H9 (cell line): ENCODE results near the gene SASH3. TPM values are rescaled to one million over a fixed set of nuclear protein-coding genes. Genes with fewer than 3 reads are reported as not detected.

Experiments used
- DNase-seq: peaks from one replicate; pipeline ENCODE4 v3.0.0-alpha.2; 2017
- H2AFZ ChIP-seq: one replicate; pipeline ENCODE4 v1.6.1; 2013; ENCODE audit warnings: mild to moderate bottlenecking, low read length, control low read depth, moderate library complexity
- H2AK5ac ChIP-seq: 2 replicates; pipeline ENCODE4 v1.6.1; 2013; ENCODE audit warnings: low read length, control low read depth, mixed read lengths; ENCODE audit not compliant: insufficient read length
- H2BK120ac ChIP-seq: one replicate; pipeline ENCODE4 v1.6.1; 2013; ENCODE audit warnings: low read depth, mild to moderate bottlenecking, low read length, control low read depth, inconsistent platforms; ENCODE audit not compliant: poor library complexity, severe bottlenecking
- H2BK12ac ChIP-seq: 2 replicates; pipeline ENCODE4 v1.6.1; 2013; ENCODE audit warnings: low read length, control low read depth, mixed read lengths, low read depth; ENCODE audit not compliant: insufficient read length
- H2BK15ac ChIP-seq: 2 replicates; pipeline ENCODE4 v1.6.1; 2013; ENCODE audit warnings: low read depth, low read length, control low read depth
- H2BK20ac ChIP-seq: one replicate; pipeline ENCODE4 v1.6.1; 2013; ENCODE audit warnings: low read depth, mild to moderate bottlenecking, low read length, control low read depth, inconsistent platforms; ENCODE audit not compliant: poor library complexity, severe bottlenecking
- H2BK5ac ChIP-seq: 2 replicates; pipeline ENCODE4 v1.6.1; 2013; ENCODE audit warnings: low read length, control low read depth, mixed read lengths; ENCODE audit not compliant: insufficient read length
- H3K14ac ChIP-seq: 2 replicates; pipeline ENCODE4 v1.6.1; 2013; ENCODE audit warnings: low read length, control low read depth; ENCODE audit not compliant: insufficient read depth
- H3K18ac ChIP-seq: 2 replicates; pipeline ENCODE4 v1.6.1; 2013; ENCODE audit warnings: low read depth, mild to moderate bottlenecking, mixed read lengths, low read length, control low read depth; ENCODE audit not compliant: insufficient read length
- H3K23ac ChIP-seq: 2 replicates; pipeline ENCODE4 v1.6.1; 2013; ENCODE audit warnings: low read length, control low read depth, mixed read lengths, low read depth; ENCODE audit not compliant: insufficient read length
- H3K23me2 ChIP-seq: 2 replicates; pipeline ENCODE4 v1.6.1; 2013; ENCODE audit warnings: low read depth, mild to moderate bottlenecking, mixed read lengths, low read length, control low read depth; ENCODE audit not compliant: insufficient read length, poor library complexity, severe bottlenecking
- H3K27ac ChIP-seq: 2 replicates; pipeline ENCODE4 v1.5.1; 2013; ENCODE audit warnings: low read length, control low read depth, mixed read lengths, low read depth; ENCODE audit not compliant: insufficient read length
- H3K27me3 ChIP-seq: 2 replicates; pipeline ENCODE4 v1.6.1; 2013; ENCODE audit warnings: low read length, control low read depth, inconsistent platforms; ENCODE audit not compliant: insufficient read depth
- H3K4ac ChIP-seq: 2 replicates; pipeline ENCODE4 v1.6.1; 2013; ENCODE audit warnings: low read depth, mild to moderate bottlenecking, control low read depth, inconsistent platforms, low read length, moderate library complexity
- H3K4me1 ChIP-seq: 2 replicates; pipeline ENCODE4 v1.6.1; 2013; ENCODE audit warnings: low read length, control low read depth, inconsistent platforms; ENCODE audit not compliant: insufficient read depth
- H3K4me2 ChIP-seq: 2 replicates; pipeline ENCODE4 v1.6.1; 2013; ENCODE audit warnings: low read length, control low read depth, mixed read lengths; ENCODE audit not compliant: insufficient read length, insufficient read depth
- H3K56ac ChIP-seq: 2 replicates; pipeline ENCODE4 v1.6.1; 2013; ENCODE audit warnings: low read depth, mild to moderate bottlenecking, mixed read lengths, low read length, control low read depth; ENCODE audit not compliant: insufficient read length
- H3K79me1 ChIP-seq: 2 replicates; pipeline ENCODE4 v1.6.1; 2013; ENCODE audit warnings: low read depth, mild to moderate bottlenecking, moderate library complexity, low read length, control low read depth, inconsistent platforms; ENCODE audit not compliant: insufficient read depth, poor library complexity, severe bottlenecking
- H3K79me2 ChIP-seq: 2 replicates; pipeline ENCODE4 v1.6.1; 2013; ENCODE audit warnings: low read length, control low read depth, inconsistent platforms; ENCODE audit not compliant: insufficient read depth
- H3K9ac ChIP-seq: 2 replicates; pipeline ENCODE4 v1.6.1; 2013; ENCODE audit warnings: low read length, control low read depth, mixed read lengths; ENCODE audit not compliant: insufficient read length; ENCODE audit errors: extremely low read depth
- H3K9me3 ChIP-seq: one replicate; pipeline ENCODE4 v1.6.1; 2013; ENCODE audit warnings: low read depth, low read length, inconsistent platforms; ENCODE audit not compliant: control insufficient read depth
- H3T11ph ChIP-seq: one replicate; pipeline ENCODE4 v1.6.1; 2013; ENCODE audit warnings: mild to moderate bottlenecking, low read length, control low read depth, inconsistent platforms
- H4K20me1 ChIP-seq: one replicate; pipeline ENCODE4 v1.6.1; 2013; ENCODE audit not compliant: control insufficient read depth, insufficient read length, insufficient read depth
- H4K5ac ChIP-seq: 2 replicates; pipeline ENCODE4 v1.6.1; 2013; ENCODE audit warnings: low read depth, mild to moderate bottlenecking, mixed read lengths, low read length, control low read depth; ENCODE audit not compliant: insufficient read length
- H4K8ac ChIP-seq: replicated peaks from 2 replicates; pipeline ENCODE4 v1.6.1; 2013; ENCODE audit warnings: low read length, control low read depth, mixed read lengths, low read depth; ENCODE audit not compliant: insufficient read length
- H4K91ac ChIP-seq: 2 replicates; pipeline ENCODE4 v1.6.1; 2013; ENCODE audit warnings: low read depth, mild to moderate bottlenecking, moderate library complexity, mixed read lengths, low read length, control low read depth; ENCODE audit not compliant: insufficient read length
- H3K27ac Mint-ChIP-seq, 3 experiments: 2 replicates in 2 of 3; 3 replicates in 1 of 3; pipeline ENCODE4 v1.8.0; 2020 to 2021; ENCODE audit warnings: mixed read lengths in 3 of 3, mild to moderate bottlenecking in 1 of 3, moderate library complexity in 1 of 3
- H3K27me3 Mint-ChIP-seq: 2 replicates; pipeline ENCODE4 v1.8.0; 2021; ENCODE audit warnings: low read depth, mild to moderate bottlenecking, moderate library complexity, mixed read lengths
- H3K36me3 Mint-ChIP-seq, 3 experiments: 2 replicates in 2 of 3; 3 replicates in 1 of 3; pipeline ENCODE4 v1.8.0; 2020 to 2021; ENCODE audit warnings: low read depth in 3 of 3, mixed read lengths in 3 of 3; ENCODE audit not compliant: insufficient read depth in 1 of 3
- H3K4me1 Mint-ChIP-seq, 2 experiments: 2 replicates each; pipeline ENCODE4 v1.8.0; 2020; ENCODE audit warnings: mixed read lengths in 2 of 2
- H3K4me3 Mint-ChIP-seq, 2 experiments: 2 replicates in 1 of 2; 3 replicates in 1 of 2; pipeline ENCODE4 v1.8.0; 2020 to 2021; ENCODE audit warnings: mild to moderate bottlenecking in 2 of 2, mixed read lengths in 2 of 2, moderate library complexity in 1 of 2
- H3K9me3 Mint-ChIP-seq, 2 experiments: 2 replicates in 1 of 2; 3 replicates in 1 of 2; pipeline ENCODE4 v1.8.0; 2020; ENCODE audit warnings: mild to moderate bottlenecking in 2 of 2, mixed read lengths in 2 of 2, moderate library complexity in 1 of 2
- WGBS: extraction: QIAGEN DNeasy Blood & Tissue Kit; methylation state at CpG from one replicate; pipeline ENCODE4 v1.1.7; 2013; ENCODE audit warnings: missing lambda C conversion rate, low lambda C conversion rate, mixed read lengths; ENCODE audit not compliant: insufficient read length; ENCODE audit errors: extremely low coverage; 5-methylcytosine and 5-hydroxymethylcytosine counted together
- total RNA-seq: library from RNA; stranded (reverse); gene quantifications from 2 replicates; pipeline ENCODE4 v1.2.1, GENCODE V29; 2021
- TF ChIP-seq, protein P1 (sequence below): fragments of 200-600 bp; sonication (generic); conservative IDR thresholded peaks from 3 replicates; pipeline ENCODE4 v1.8.0; 2021; ENCODE audit warnings: antibody characterized with exemption, mild to moderate bottlenecking

Gene SASH3
- total RNA-seq, 1 experiment from 2014 or later, result not detected

DNA sequence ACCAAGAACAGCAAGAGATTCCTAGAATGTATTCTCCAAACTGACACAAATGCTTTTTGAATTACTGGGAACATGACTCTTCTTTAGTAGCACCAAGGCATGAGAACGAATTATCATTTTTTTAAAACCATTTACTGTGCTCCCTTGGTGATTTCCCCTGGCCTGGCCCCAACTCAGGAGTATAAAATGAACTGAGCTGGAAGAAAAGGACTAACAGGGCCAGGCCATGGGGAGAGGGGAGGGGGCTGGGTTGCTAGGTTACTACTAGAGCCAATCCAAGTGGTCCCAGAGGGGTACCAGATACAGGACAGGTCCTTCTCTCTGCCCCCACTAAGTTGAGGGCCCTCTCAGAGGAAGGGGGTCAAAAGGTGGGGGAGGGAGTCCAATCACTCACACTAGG is 23.1 kb downstream of the SASH3 start:
- Histone ChIP-seq H4K20me1 (no peaks in the 10 kb centered on the region), H3K4ac (no peak overlapping the region), H4K5ac (no peak overlapping the region), H3T11ph (no peak overlapping the region), H2BK20ac (no peak overlapping the region), H3K18ac (no peak overlapping the region), H3K79me2 (no peaks in the 10 kb centered on the region), H3K56ac (no peak overlapping the region), H4K8ac (no peak overlapping the region), H4K91ac (no peak overlapping the region), H3K23me2 (no peaks in the 10 kb centered on the region), H3K4me2 (no peak overlapping the region), H2BK120ac (no peak overlapping the region), H3K27me3 (no peaks in the 10 kb centered on the region), H3K27ac (no peak overlapping the region), H2BK15ac (no peak overlapping the region), H3K4me1 (no peaks in the 10 kb centered on the region), H2AK5ac (no peak overlapping the region), H3K79me1 (no peaks in the 10 kb centered on the region), H2AFZ (no peak overlapping the region), H2BK12ac (no peak overlapping the region), H2BK5ac (no peak overlapping the region), H3K14ac (no peak overlapping the region), H3K9ac (no peak overlapping the region), H3K9me3 (no peaks in the 10 kb centered on the region), H3K23ac (no peak overlapping the region)
- Mint-ChIP-seq H3K4me1 (no peaks in the 10 kb centered on the region), H3K9me3 (peaks cover 0 to 45% of the 10 kb centered on the region in 2 experiments; a peak in 3 of 5 replicates), H3K36me3 (peaks cover 26 to 32% (median 28%) of the 10 kb centered on the region in 3 experiments), H3K27ac (no peak overlapping the region), H3K4me3 (no peak overlapping the region), H3K27me3 (no peaks in the 10 kb centered on the region; the same call in 1 of the 2 replicates)
- TF ChIP-seq, protein P1, sequence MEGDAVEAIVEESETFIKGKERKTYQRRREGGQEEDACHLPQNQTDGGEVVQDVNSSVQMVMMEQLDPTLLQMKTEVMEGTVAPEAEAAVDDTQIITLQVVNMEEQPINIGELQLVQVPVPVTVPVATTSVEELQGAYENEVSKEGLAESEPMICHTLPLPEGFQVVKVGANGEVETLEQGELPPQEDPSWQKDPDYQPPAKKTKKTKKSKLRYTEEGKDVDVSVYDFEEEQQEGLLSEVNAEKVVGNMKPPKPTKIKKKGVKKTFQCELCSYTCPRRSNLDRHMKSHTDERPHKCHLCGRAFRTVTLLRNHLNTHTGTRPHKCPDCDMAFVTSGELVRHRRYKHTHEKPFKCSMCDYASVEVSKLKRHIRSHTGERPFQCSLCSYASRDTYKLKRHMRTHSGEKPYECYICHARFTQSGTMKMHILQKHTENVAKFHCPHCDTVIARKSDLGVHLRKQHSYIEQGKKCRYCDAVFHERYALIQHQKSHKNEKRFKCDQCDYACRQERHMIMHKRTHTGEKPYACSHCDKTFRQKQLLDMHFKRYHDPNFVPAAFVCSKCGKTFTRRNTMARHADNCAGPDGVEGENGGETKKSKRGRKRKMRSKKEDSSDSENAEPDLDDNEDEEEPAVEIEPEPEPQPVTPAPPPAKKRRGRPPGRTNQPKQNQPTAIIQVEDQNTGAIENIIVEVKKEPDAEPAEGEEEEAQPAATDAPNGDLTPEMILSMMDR, result no peak
- no peak for DNase-seq
- no CpG with 5 or more reads among the region's 1 CpG for WGBS
